SU-DHL-6 (cell line): ENCODE measurements around the gene GPR107.

Experiments
- EZH2phosphoT487 ChIP-seq: fragments of 200-600 bp; sonication (generic), shearing (Covaris generic); conservative IDR thresholded peaks from 2 replicates; pipeline ENCODE4 v1.6.1; 2018; ENCODE audit warnings: mild to moderate bottlenecking, antibody characterized with exemption, low read length, moderate library complexity, mixed read lengths
- TF ChIP-seq, protein P1 (sequence below): fragments of 200-600 bp; sonication (generic); IDR thresholded peaks from one replicate; pipeline ENCODE4 v1.5.1; 2017; ENCODE audit warnings: antibody characterized with exemption, mild to moderate bottlenecking, low read length, moderate library complexity; ENCODE audit not compliant: insufficient read depth, poor library complexity, severe bottlenecking

DNA sequence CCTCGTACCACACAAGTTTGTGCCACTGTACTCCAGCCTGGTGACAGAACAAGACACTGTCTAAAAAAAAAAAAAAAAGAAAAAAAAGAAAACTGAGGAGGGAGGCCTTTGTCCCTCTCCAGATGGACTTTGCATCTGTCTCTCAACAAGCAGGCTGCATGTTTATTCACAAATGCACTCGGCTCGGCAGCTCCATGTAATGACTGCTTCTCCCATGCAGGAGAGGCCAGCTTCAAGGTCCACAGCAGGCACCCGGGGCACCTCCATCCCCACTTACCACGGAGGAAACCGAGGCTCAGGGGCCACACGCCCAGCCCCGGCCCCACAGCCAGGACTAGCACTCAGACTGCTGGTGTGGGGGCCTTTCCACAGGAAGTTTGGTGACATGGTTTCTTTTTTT, 105.4 kb downstream of the GPR107 start:
- TF ChIP-seq, protein P1, sequence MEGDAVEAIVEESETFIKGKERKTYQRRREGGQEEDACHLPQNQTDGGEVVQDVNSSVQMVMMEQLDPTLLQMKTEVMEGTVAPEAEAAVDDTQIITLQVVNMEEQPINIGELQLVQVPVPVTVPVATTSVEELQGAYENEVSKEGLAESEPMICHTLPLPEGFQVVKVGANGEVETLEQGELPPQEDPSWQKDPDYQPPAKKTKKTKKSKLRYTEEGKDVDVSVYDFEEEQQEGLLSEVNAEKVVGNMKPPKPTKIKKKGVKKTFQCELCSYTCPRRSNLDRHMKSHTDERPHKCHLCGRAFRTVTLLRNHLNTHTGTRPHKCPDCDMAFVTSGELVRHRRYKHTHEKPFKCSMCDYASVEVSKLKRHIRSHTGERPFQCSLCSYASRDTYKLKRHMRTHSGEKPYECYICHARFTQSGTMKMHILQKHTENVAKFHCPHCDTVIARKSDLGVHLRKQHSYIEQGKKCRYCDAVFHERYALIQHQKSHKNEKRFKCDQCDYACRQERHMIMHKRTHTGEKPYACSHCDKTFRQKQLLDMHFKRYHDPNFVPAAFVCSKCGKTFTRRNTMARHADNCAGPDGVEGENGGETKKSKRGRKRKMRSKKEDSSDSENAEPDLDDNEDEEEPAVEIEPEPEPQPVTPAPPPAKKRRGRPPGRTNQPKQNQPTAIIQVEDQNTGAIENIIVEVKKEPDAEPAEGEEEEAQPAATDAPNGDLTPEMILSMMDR = no peak
- no peak for TF ChIP-seq EZH2phosphoT487
